Prostate gland (tissue), 2 donors: Measurements from ENCODE around the gene RASGRF2.

Experiments
- POLR2A ChIP-seq: fragments of 450-650 bp; IDR thresholded peaks from one replicate; pipeline ENCODE4 v1.6.1; 2016; ENCODE audit warnings: antibody characterized with exemption, mild to moderate bottlenecking
- POLR2AphosphoS5 ChIP-seq: sonication (generic); formaldehyde crosslinking; IDR thresholded peaks from one replicate; pipeline ENCODE4 v1.6.1; 2017; ENCODE audit warnings: antibody characterized with exemption
- TF ChIP-seq, protein P1 (sequence below), 4 experiments: fragments of 200-600 bp in 2 of 4; fragments of 450-650 bp in 2 of 4; sonication (generic) in 2 of 4; IDR thresholded peaks; 1 replicate in 3 of 4; 2 replicates in 1 of 4; pipeline ENCODE4 v1.5.1; 2016 to 2019; ENCODE audit warnings: antibody characterized with exemption in 4 of 4, mild to moderate bottlenecking in 2 of 4, moderate library complexity in 2 of 4

DNA sequence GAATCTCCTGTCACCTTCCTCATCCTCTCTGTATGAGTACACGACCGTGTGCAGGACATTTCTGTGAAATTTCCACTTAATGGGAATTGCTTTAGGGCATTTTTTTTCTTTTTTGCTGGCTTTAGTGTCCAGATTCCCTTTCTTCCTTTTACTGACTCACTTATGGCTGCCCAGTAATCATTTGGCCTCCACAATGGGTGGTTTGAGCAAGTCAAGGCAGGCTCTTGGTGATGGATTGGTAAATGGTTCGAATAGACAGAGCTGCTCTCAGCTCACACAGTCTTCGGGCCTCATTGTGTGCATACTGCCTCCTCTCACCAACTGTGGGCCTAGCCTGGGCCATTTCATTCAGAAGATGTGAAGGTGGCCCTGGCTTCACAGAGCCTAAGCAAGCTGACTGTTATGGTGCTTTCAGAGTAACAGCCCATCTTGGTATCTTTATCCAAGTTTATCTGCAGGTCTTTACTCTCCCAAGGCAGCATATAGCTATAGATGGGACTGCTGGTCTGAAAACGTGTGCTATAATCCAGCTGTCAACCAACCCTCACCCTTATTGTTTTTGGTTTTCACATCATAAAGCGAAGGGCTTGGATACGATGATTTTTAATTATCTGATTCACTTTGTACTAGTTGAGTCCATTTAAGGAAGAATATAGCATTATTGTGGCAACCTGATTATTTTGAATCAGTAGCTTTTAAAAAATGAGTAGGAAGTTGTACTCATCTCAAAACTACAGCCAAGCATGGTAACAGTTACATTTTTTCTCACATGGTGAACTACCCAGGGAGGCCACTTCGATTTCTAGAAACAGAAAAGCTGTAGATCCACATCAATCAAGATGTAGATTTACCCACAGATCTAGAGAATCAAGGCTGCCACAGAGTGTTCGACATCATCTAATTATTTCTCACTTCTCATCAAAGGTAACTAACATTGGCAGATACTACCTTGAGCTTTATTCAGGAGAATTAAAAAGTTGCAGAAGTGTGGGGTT, 222.5 kb downstream of the RASGRF2 start:
- no peak for TF ChIP-seq POLR2A
- no peak for TF ChIP-seq POLR2AphosphoS5
- TF ChIP-seq, protein P1, sequence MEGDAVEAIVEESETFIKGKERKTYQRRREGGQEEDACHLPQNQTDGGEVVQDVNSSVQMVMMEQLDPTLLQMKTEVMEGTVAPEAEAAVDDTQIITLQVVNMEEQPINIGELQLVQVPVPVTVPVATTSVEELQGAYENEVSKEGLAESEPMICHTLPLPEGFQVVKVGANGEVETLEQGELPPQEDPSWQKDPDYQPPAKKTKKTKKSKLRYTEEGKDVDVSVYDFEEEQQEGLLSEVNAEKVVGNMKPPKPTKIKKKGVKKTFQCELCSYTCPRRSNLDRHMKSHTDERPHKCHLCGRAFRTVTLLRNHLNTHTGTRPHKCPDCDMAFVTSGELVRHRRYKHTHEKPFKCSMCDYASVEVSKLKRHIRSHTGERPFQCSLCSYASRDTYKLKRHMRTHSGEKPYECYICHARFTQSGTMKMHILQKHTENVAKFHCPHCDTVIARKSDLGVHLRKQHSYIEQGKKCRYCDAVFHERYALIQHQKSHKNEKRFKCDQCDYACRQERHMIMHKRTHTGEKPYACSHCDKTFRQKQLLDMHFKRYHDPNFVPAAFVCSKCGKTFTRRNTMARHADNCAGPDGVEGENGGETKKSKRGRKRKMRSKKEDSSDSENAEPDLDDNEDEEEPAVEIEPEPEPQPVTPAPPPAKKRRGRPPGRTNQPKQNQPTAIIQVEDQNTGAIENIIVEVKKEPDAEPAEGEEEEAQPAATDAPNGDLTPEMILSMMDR (IDR thresholded peaks at IDR 0.05) = no peak
